Tibial artery (tissue), 4 donors: ENCODE measurements around the gene CASP4.
A peak's percentile ranks its signal among the peaks of the same experiment; 100 is the strongest.

Source experiments
- DNase-seq, 2 donors: peaks; one replicate each; pipeline ENCODE4 v3.0.0-alpha.2; 2019
- H3K27ac ChIP-seq, 2 donors: fragments of 200-600 bp; sonication (generic) in 1 of 2; 1 replicate in 1 of 2; 2 replicates in 1 of 2; pipeline ENCODE4 v1.5.1; 2018 to 2019; ENCODE audit warnings: mild to moderate bottlenecking in 1 of 2
- H3K27me3 ChIP-seq, 2 donors: fragments of 200-600 bp; sonication (generic) in 1 of 2; one replicate each; pipeline versions ENCODE4 v1.5.1 to v1.6.0; 2016 to 2019
- H3K36me3 ChIP-seq, 3 donors: fragments of 200-600 bp; sonication (generic) in 2 of 3; one replicate each; pipeline ENCODE4 v1.5.1; 2016 to 2019; ENCODE audit warnings: mild to moderate bottlenecking in 2 of 3
- H3K4me1 ChIP-seq, 4 donors: fragments of 200-600 bp; sonication (generic) in 2 of 4; 1 replicate in 3 of 4; 2 replicates in 1 of 4; pipeline ENCODE4 v1.5.1; 2016 to 2019
- H3K4me3 ChIP-seq, 2 donors: fragments of 200-600 bp; sonication (generic) in 1 of 2; 1 replicate in 1 of 2; 2 replicates in 1 of 2; pipeline ENCODE4 v1.5.1; 2018 to 2019; ENCODE audit warnings: mild to moderate bottlenecking in 2 of 2
- H3K9me3 ChIP-seq, 3 donors: fragments of 200-600 bp; sonication (generic) in 1 of 3; one replicate each; pipeline ENCODE4 v1.5.1; 2016 to 2019
- CTCF ChIP-seq, 2 experiments: fragments of 200-600 bp in 1 of 2; fragments of 450-650 bp in 1 of 2; IDR thresholded peaks; one replicate each; pipeline ENCODE4 v1.5.1; 2017 to 2019; ENCODE audit warnings: antibody characterized with exemption in 2 of 2, mild to moderate bottlenecking in 1 of 2, moderate library complexity in 1 of 2
- intact Hi-C: fragments of 100-400 bp; cut with DNase I; formaldehyde crosslinking; loops from one replicate; pipeline ENCODE4 v1.15.0; 2023; ENCODE audit warnings: low total_unique reads

The CASP4 gene

GRCh38 chr11:104905271-104905670, 63.1 kb downstream of the CASP4 start:
- DNase-seq, result no peak
- TF ChIP-seq CTCF (IDR thresholded peaks at IDR 0.05), result no peak
- H3K27me3 ChIP-seq, result no peaks in the 10 kb centered on the region
- no peaks in the 10 kb centered on the region for H3K4me1 ChIP-seq
- H3K36me3 ChIP-seq, result no peaks in the 10 kb centered on the region
- no peak overlapping the region for H3K27ac ChIP-seq
- H3K4me3 ChIP-seq, result no peak overlapping the region
- intact Hi-C loops, result no loop called here
- no peaks in the 10 kb centered on the region for H3K9me3 ChIP-seq

GRCh38 chr11:104899226-104899625, 69.1 kb downstream of the CASP4 start:
- peaks cover 0 to 38% (median 7%) of the 10 kb centered on the region in 4 donors for H3K4me1 ChIP-seq
- no peak for DNase-seq
- H3K36me3 ChIP-seq, result no peaks in the 10 kb centered on the region
- no peak for TF ChIP-seq CTCF (IDR thresholded peaks at IDR 0.05)
- H3K9me3 ChIP-seq, result no peaks in the 10 kb centered on the region
- no peaks in the 10 kb centered on the region for H3K27me3 ChIP-seq
- peak overlapping the region; percentile 55 to 80 for H3K27ac ChIP-seq
- intact Hi-C loops, result no loop called here
- H3K4me3 ChIP-seq, result no peak overlapping the region

- H3K27me3 ChIP-seq, result no peaks in the 10 kb centered on the region
- no peaks in the 10 kb centered on the region for H3K9me3 ChIP-seq
- no peaks in the 10 kb centered on the region for H3K36me3 ChIP-seq
- intact Hi-C loops, result no loop called here
- peaks cover 0 to 43% (median 8%) of the 10 kb centered on the region in 4 donors for H3K4me1 ChIP-seq
- no peak for TF ChIP-seq CTCF (IDR thresholded peaks at IDR 0.05)
- peak overlapping the region; percentile 55 to 80 for H3K27ac ChIP-seq
- peak overlapping the region; percentile 50 for H3K4me3 ChIP-seq
- no peak for DNase-seq
Measured at GRCh38 chr11:104898685-104899013, 69.7 kb downstream of the CASP4 start.

- intact Hi-C loops, result no loop called here
- peaks cover 0 to 49% (median 10%) of the 10 kb centered on the region in 4 donors for H3K4me1 ChIP-seq
- no peaks in the 10 kb centered on the region for H3K9me3 ChIP-seq
- no peak for DNase-seq
- H3K4me3 ChIP-seq, result peak within 1 kb of the TSS; percentile 50
- no peak for TF ChIP-seq CTCF (IDR thresholded peaks at IDR 0.05)
- peak within 1 kb of the TSS; percentile 55 to 80 for H3K27ac ChIP-seq
- H3K36me3 ChIP-seq, result no peaks in the 10 kb centered on the region
- H3K27me3 ChIP-seq, result no peaks in the 10 kb centered on the region
Measured at GRCh38 chr11:104897891-104898684, 70.3 kb downstream of the CASP4 start, which contains the start of gene CASP12. Gene CASP12 (minus strand): TSS chr11:104898460.

GRCh38 chr11:104895634-104896033, 72.7 kb downstream of the CASP4 start:
- peak overlapping the region; percentile 14 to 19 for H3K4me3 ChIP-seq
- no peaks in the 10 kb centered on the region for H3K27me3 ChIP-seq
- H3K36me3 ChIP-seq, result peaks cover 0 to 14% (median 8%) of the 10 kb centered on the region in 3 donors
- no peaks in the 10 kb centered on the region for H3K9me3 ChIP-seq
- intact Hi-C loops, result no loop called here
- no peak for DNase-seq
- H3K4me1 ChIP-seq, result peaks cover 0 to 59% (median 14%) of the 10 kb centered on the region in 4 donors
- H3K27ac ChIP-seq, result peak overlapping the region; percentile 36 to 80
- no peak for TF ChIP-seq CTCF (IDR thresholded peaks at IDR 0.05)
